ENCODE measurements around the gene RILPL1.
"Not testable (repeated sequence)": the region's sequence is repeated elsewhere in the genome, so short reads cannot be mapped to it uniquely, and the experiment has no call there.

DNA sequence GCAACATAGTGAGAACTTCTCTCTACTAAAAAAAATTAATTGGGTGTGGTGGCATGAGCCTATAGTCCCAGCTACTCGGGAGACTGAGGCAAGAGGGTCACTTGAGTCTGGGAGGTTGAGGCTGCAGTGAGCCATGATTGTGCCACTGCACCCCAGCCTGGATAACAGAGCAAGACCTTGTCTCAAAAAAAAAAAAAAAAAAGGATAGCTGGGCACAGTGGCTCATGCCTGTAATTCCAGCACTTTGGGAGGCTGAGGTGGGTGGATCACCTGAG, 81.3 kb downstream of the RILPL1 start:
- TF ChIP-seq, protein P1, sequence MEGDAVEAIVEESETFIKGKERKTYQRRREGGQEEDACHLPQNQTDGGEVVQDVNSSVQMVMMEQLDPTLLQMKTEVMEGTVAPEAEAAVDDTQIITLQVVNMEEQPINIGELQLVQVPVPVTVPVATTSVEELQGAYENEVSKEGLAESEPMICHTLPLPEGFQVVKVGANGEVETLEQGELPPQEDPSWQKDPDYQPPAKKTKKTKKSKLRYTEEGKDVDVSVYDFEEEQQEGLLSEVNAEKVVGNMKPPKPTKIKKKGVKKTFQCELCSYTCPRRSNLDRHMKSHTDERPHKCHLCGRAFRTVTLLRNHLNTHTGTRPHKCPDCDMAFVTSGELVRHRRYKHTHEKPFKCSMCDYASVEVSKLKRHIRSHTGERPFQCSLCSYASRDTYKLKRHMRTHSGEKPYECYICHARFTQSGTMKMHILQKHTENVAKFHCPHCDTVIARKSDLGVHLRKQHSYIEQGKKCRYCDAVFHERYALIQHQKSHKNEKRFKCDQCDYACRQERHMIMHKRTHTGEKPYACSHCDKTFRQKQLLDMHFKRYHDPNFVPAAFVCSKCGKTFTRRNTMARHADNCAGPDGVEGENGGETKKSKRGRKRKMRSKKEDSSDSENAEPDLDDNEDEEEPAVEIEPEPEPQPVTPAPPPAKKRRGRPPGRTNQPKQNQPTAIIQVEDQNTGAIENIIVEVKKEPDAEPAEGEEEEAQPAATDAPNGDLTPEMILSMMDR (IDR thresholded peaks at IDR 0.05) = not testable (repeated sequence)
- not testable (repeated sequence) for TF ChIP-seq POLR2A (IDR thresholded peaks at IDR 0.05)

All from uterus (tissue), 2 donors.